ENCODE measurements around the gene METAP2. TPM values are rescaled to one million over a fixed set of nuclear protein-coding genes. Genes with fewer than 3 reads are reported as not detected.
A peak's percentile ranks its signal among the peaks of the same experiment; 100 is the strongest.

The METAP2 gene
- total and polyA plus RNA-seq, 2 experiments from 2014 or later: 111 to 159 TPM

GRCh38 chr12:95545303-95545702 is 71.4 kb downstream of the METAP2 start:
- H3K27ac ChIP-seq (ENCODE audit: low read depth): peak overlapping the region; percentile 87
- ATAC-seq (no peak), DNase-seq (ENCODE audit: low spot score) (no peak)
- Mint-ChIP-seq H3K27me3 (ENCODE audit: insufficient read depth, low read depth, poor library complexity) (peaks cover 15% of the 10 kb centered on the region), H3K9me3 (peaks cover 11% of the 10 kb centered on the region; the same call in 2 of the 3 replicates), H3K27ac (peak overlapping the region; percentile 68), H3K4me1 (peaks cover 30% of the 10 kb centered on the region), H3K4me3 (peak overlapping the region; percentile 100), H3K36me3 (ENCODE audit: low read depth) (peaks cover 69% of the 10 kb centered on the region)
- H3K4me1 ChIP-seq (ENCODE audit: insufficient read depth): peaks cover 32% of the 10 kb centered on the region
- H3K9me2 ChIP-seq (ENCODE audit: insufficient read depth): no peaks in the 10 kb centered on the region
- peak overlapping the region; percentile 81 for H3K4me2 ChIP-seq
- peaks cover 94% of the 10 kb centered on the region for H3K79me2 ChIP-seq (replicated peaks; ENCODE audit: insufficient read depth)
- no peaks in the 10 kb centered on the region for H3K36me3 ChIP-seq (ENCODE audit: insufficient read depth)
- peaks cover 13% of the 10 kb centered on the region for H4K20me1 ChIP-seq (replicated peaks; ENCODE audit: insufficient read depth)
- H3K4me3 ChIP-seq: peak overlapping the region; percentile 84
- no peak overlapping the region for H2AFZ ChIP-seq
- TF ChIP-seq NANOG (IDR thresholded peaks at IDR 0.05; ENCODE audit: borderline replicate concordance): peak; percentile 84
- no peak for TF ChIP-seq CREB1 (CRISPR knock-in tag; IDR thresholded peaks at IDR 0.05; ENCODE audit: low read depth)
- peaks cover 7% of the 10 kb centered on the region; the same call in 1 of the 2 replicates for H3F3A ChIP-seq (replicated peaks; ENCODE audit: low read depth)
- no peaks in the 10 kb centered on the region for H3K27me3 ChIP-seq (ENCODE audit: insufficient read depth)

- H3K9me2 ChIP-seq (ENCODE audit: insufficient read depth): no peaks in the 10 kb centered on the region
- H3K36me3 ChIP-seq (ENCODE audit: insufficient read depth): no peaks in the 10 kb centered on the region
- peak overlapping the region; percentile 81 for H3K4me2 ChIP-seq
- H3F3A ChIP-seq (replicated peaks; ENCODE audit: low read depth): peaks cover 7% of the 10 kb centered on the region; the same call in 1 of the 2 replicates
- peak; percentile 28 for DNase-seq (ENCODE audit: low spot score)
- peak overlapping the region; percentile 87 for H3K27ac ChIP-seq (ENCODE audit: low read depth)
- peak overlapping the region; percentile 93 for H3K27ac Mint-ChIP-seq
- H3K4me3 Mint-ChIP-seq: peak overlapping the region; percentile 100
- no peak for TF ChIP-seq JUNB (IDR thresholded peaks at IDR 0.05; ENCODE audit: unreplicated experiment)
- TF ChIP-seq POLR2AphosphoS5 (IDR thresholded peaks at IDR 0.05; ENCODE audit: low read depth): peak; percentile 41; the same call in 1 of the 2 replicates
- H3K4me3 ChIP-seq: peak overlapping the region; percentile 84
- H3K27me3 Mint-ChIP-seq (ENCODE audit: insufficient read depth, low read depth, poor library complexity): peaks cover 18% of the 10 kb centered on the region
- H3K4me1 ChIP-seq (ENCODE audit: insufficient read depth): peaks cover 26% of the 10 kb centered on the region
- H2AFZ ChIP-seq: no peak overlapping the region
- ATAC-seq: no peak
- peaks cover 94% of the 10 kb centered on the region for H3K79me2 ChIP-seq (replicated peaks; ENCODE audit: insufficient read depth)
- peaks cover 11% of the 10 kb centered on the region; the same call in 2 of the 3 replicates for H3K9me3 Mint-ChIP-seq
- H3K27me3 ChIP-seq (ENCODE audit: insufficient read depth): no peaks in the 10 kb centered on the region
- H3K4me1 Mint-ChIP-seq: peaks cover 26% of the 10 kb centered on the region
- peaks cover 8% of the 10 kb centered on the region for H4K20me1 ChIP-seq (replicated peaks; ENCODE audit: insufficient read depth)
- peaks cover 70% of the 10 kb centered on the region for H3K36me3 Mint-ChIP-seq (ENCODE audit: low read depth)
Observed at GRCh38 chr12:95545731-95546490, 72.0 kb downstream of the METAP2 start.

- H3K27me3 Mint-ChIP-seq (ENCODE audit: insufficient read depth, low read depth, poor library complexity): peaks cover 23% of the 10 kb centered on the region
- peak overlapping the region; percentile 100 for H3K4me3 Mint-ChIP-seq
- no peak for ATAC-seq
- H4K20me1 ChIP-seq (replicated peaks; ENCODE audit: insufficient read depth): peaks cover 5% of the 10 kb centered on the region
- peaks cover 7% of the 10 kb centered on the region; the same call in 1 of the 2 replicates for H3F3A ChIP-seq (replicated peaks; ENCODE audit: low read depth)
- peaks cover 90% of the 10 kb centered on the region for H3K79me2 ChIP-seq (replicated peaks; ENCODE audit: insufficient read depth)
- no peaks in the 10 kb centered on the region for H3K9me2 ChIP-seq (ENCODE audit: insufficient read depth)
- no peaks in the 10 kb centered on the region for H3K36me3 ChIP-seq (ENCODE audit: insufficient read depth)
- peaks cover 23% of the 10 kb centered on the region for H3K4me1 Mint-ChIP-seq
- H3K4me3 ChIP-seq: peak overlapping the region; percentile 84
- no peaks in the 10 kb centered on the region for H3K27me3 ChIP-seq (ENCODE audit: insufficient read depth)
- H3K27ac ChIP-seq (ENCODE audit: low read depth): peak overlapping the region; percentile 87
- H3K4me2 ChIP-seq: peak overlapping the region; percentile 81
- peaks cover 11% of the 10 kb centered on the region; the same call in 2 of the 3 replicates for H3K9me3 Mint-ChIP-seq
- DNase-seq (ENCODE audit: low spot score): peak; percentile 44
- peaks cover 23% of the 10 kb centered on the region for H3K4me1 ChIP-seq (ENCODE audit: insufficient read depth)
- no peak overlapping the region for H2AFZ ChIP-seq
- peak overlapping the region; percentile 93 for H3K27ac Mint-ChIP-seq
- peaks cover 70% of the 10 kb centered on the region for H3K36me3 Mint-ChIP-seq (ENCODE audit: low read depth)
- no peak for TF ChIP-seq EZH2 (IDR thresholded peaks at IDR 0.05; ENCODE audit: low read depth, unreplicated experiment)
- no peak for TF ChIP-seq CTCF (conservative IDR thresholded peaks at IDR 0.05; ENCODE audit: low read depth in 2 of 2)
- no peak for TF ChIP-seq ETS1 (IDR thresholded peaks at IDR 0.05)
- TF ChIP-seq STAT1 (IDR thresholded peaks at IDR 0.05; ENCODE audit: unreplicated experiment): no peak
- no peak for TF ChIP-seq ZNF331 (CRISPR knock-in tag; IDR thresholded peaks at IDR 0.05; ENCODE audit: low read depth)
- TF ChIP-seq POLR2AphosphoS5 (IDR thresholded peaks at IDR 0.05; ENCODE audit: low read depth): no peak
- no peak for TF ChIP-seq REST (IDR thresholded peaks at IDR 0.05; ENCODE audit: unreplicated experiment)
- no peak for TF ChIP-seq JUNB (IDR thresholded peaks at IDR 0.05; ENCODE audit: unreplicated experiment)
- TF ChIP-seq CREB1 (CRISPR knock-in tag; IDR thresholded peaks at IDR 0.05; ENCODE audit: low read depth): no peak
- no peak for TF ChIP-seq EZH2phosphoT487 (IDR thresholded peaks at IDR 0.05; ENCODE audit: unreplicated experiment)
- TF ChIP-seq ZNF114 (CRISPR knock-in tag; IDR thresholded peaks at IDR 0.05): no peak
- TF ChIP-seq NANOG (IDR thresholded peaks at IDR 0.05; ENCODE audit: borderline replicate concordance): no peak
Observed at GRCh38 chr12:95546491-95546813, 72.5 kb downstream of the METAP2 start.

Measured in GM23338 (cell line).